Measurements from ENCODE around the gene M1AP.

Gene M1AP

DNA sequence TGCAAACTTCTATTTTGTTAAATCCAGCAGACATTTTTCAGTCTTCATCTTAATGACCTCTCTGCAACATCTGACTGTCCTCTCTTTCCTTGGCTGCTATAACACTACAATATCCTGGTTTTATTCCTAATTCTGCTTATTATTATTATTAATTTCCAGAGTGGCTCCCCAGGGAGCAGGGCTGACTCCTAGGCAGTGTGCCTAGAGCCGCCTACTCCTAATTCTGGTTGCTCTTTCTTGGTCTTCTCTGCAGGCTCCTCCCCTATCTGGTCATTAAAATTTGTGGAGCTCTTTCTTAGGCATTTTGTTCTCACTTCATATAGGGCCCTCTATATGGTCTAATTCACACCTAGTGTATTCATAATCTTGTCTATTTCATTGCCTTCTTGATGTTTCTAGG, 105.2 kb downstream of the M1AP start:
- WGBS = 89% methylated on average over 1 of the region's 1 CpG
- Histone ChIP-seq H3K4me3 (ENCODE audit: low read length) (no peak overlapping the region), H3K9ac (ENCODE audit: low read depth, low read length) (no peak overlapping the region), H3K36me3 (ENCODE audit: insufficient read depth, low read length) (peaks cover 2% of the 10 kb centered on the region; the same call in 1 of the 2 replicates), H3K9me3 (ENCODE audit: insufficient read depth, low read depth, low read length) (no peaks in the 10 kb centered on the region), H3K27me3 (ENCODE audit: insufficient read depth, low read length) (peaks cover 10% of the 10 kb centered on the region), H3K27ac (ENCODE audit: low read depth, low read length) (no peak overlapping the region), H3K4me1 (ENCODE audit: insufficient read depth, low read length) (0 out of 2 replicates have a peak, but pooled peaks cover 4% of the 10 kb centered on the region)

DNA sequence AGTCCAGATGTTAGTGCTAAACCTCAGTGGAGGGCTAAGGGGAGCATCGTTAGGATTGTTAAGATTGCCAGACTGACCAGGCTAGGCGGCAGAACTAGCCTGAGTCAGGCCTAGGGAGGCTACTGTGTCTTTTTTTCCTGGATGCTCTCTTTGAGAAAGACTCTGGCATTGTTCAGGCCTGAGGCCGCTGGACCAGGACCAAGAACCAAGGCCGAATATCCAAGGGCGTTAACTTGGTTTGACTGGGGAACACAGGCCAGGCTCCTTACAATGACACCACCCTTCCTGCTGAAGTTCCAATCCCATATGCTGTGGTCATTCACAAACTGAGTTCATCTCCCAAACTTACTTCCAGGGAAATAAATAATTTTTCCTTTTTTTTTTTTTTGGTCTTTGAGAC, 107.8 kb downstream of the M1AP start:
- WGBS = 95% methylated on average over 5 of the region's 5 CpGs
- no peaks in the 10 kb centered on the region for H3K9me3 ChIP-seq (ENCODE audit: insufficient read depth, low read depth, low read length)
- H3K4me3 ChIP-seq (ENCODE audit: low read length) = no peak overlapping the region
- peaks cover 2% of the 10 kb centered on the region; the same call in 1 of the 2 replicates for H3K36me3 ChIP-seq (ENCODE audit: insufficient read depth, low read length)
- no peak overlapping the region for H3K27ac ChIP-seq (ENCODE audit: low read depth, low read length)
- 0 out of 2 replicates have a peak, but pooled peaks cover 4% of the 10 kb centered on the region for H3K4me1 ChIP-seq (ENCODE audit: insufficient read depth, low read length)
- H3K9ac ChIP-seq (ENCODE audit: low read depth, low read length) = no peak overlapping the region
- no peaks in the 10 kb centered on the region for H3K27me3 ChIP-seq (ENCODE audit: insufficient read depth, low read length)

- Histone ChIP-seq H3K27ac (ENCODE audit: low read depth, low read length) (no peak overlapping the region), H3K36me3 (ENCODE audit: insufficient read depth, low read length) (peaks cover 2% of the 10 kb centered on the region), H3K4me3 (ENCODE audit: low read length) (no peak overlapping the region), H3K9ac (ENCODE audit: low read depth, low read length) (no peak overlapping the region), H3K9me3 (ENCODE audit: insufficient read depth, low read depth, low read length) (no peaks in the 10 kb centered on the region), H3K27me3 (ENCODE audit: insufficient read depth, low read length) (no peaks in the 10 kb centered on the region), H3K4me1 (ENCODE audit: insufficient read depth, low read length) (0 out of 2 replicates have a peak, but pooled peaks cover 4% of the 10 kb centered on the region)
- WGBS = 90% methylated on average over 7 of the region's 7 CpGs
These were observed 109.2 kb downstream of the M1AP start for GRCh38 chr2:74538881-74539339.

DNA sequence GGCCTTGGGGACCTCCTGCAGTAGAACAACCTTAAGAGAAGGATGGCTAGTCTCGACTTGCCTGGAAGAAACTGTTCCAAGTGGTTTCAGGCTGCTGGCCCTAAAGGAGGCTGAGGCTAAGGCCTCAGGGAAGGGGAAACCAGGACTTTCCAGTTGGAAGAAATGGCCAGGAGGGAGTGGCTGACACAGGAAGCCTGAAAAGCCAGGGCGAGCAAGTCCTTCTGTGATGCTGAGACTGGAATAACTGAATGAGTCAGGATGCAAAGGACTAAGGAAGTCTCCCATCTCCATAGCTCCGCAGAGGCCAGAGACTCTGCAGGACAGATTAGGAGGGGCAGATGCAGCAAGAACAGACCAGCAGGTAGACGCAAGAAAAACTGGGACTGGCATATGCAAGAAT, 111.0 kb downstream of the M1AP start:
- H3K27me3 ChIP-seq (ENCODE audit: insufficient read depth, low read length) = no peaks in the 10 kb centered on the region
- WGBS = 74% methylated on average over 4 of the region's 4 CpGs
- no peak overlapping the region for H3K4me3 ChIP-seq (ENCODE audit: low read length)
- 0 out of 2 replicates have a peak, but pooled peaks cover 4% of the 10 kb centered on the region for H3K4me1 ChIP-seq (ENCODE audit: insufficient read depth, low read length)
- no peak overlapping the region for H3K9ac ChIP-seq (ENCODE audit: low read depth, low read length)
- no peak overlapping the region for H3K27ac ChIP-seq (ENCODE audit: low read depth, low read length)
- H3K36me3 ChIP-seq (ENCODE audit: insufficient read depth, low read length) = peaks cover 20% of the 10 kb centered on the region
- no peaks in the 10 kb centered on the region for H3K9me3 ChIP-seq (ENCODE audit: insufficient read depth, low read depth, low read length)

GRCh38 chr2:74536166-74536950, 111.8 kb downstream of the M1AP start:
- no peak overlapping the region for H3K9ac ChIP-seq (ENCODE audit: low read depth, low read length)
- H3K27me3 ChIP-seq (ENCODE audit: insufficient read depth, low read length) = no peaks in the 10 kb centered on the region
- H3K4me1 ChIP-seq (ENCODE audit: insufficient read depth, low read length) = 0 out of 2 replicates have a peak, but pooled peaks cover 4% of the 10 kb centered on the region
- no peaks in the 10 kb centered on the region for H3K9me3 ChIP-seq (ENCODE audit: insufficient read depth, low read depth, low read length)
- H3K27ac ChIP-seq (ENCODE audit: low read depth, low read length) = no peak overlapping the region
- H3K36me3 ChIP-seq (ENCODE audit: insufficient read depth, low read length) = peaks cover 27% of the 10 kb centered on the region
- H3K4me3 ChIP-seq (ENCODE audit: low read length) = no peak overlapping the region
- WGBS = 93% methylated on average over 23 of the region's 23 CpGs

GRCh38 chr2:74535440-74535965, 112.6 kb downstream of the M1AP start:
- Histone ChIP-seq H3K27me3 (ENCODE audit: insufficient read depth, low read length) (no peaks in the 10 kb centered on the region), H3K36me3 (ENCODE audit: insufficient read depth, low read length) (peaks cover 32% of the 10 kb centered on the region), H3K9ac (ENCODE audit: low read depth, low read length) (no peak overlapping the region), H3K4me1 (ENCODE audit: insufficient read depth, low read length) (0 out of 2 replicates have a peak, but pooled peaks cover 4% of the 10 kb centered on the region), H3K27ac (ENCODE audit: low read depth, low read length) (no peak overlapping the region), H3K9me3 (ENCODE audit: insufficient read depth, low read depth, low read length) (no peaks in the 10 kb centered on the region), H3K4me3 (ENCODE audit: low read length) (no peak overlapping the region)
- WGBS = 95% methylated on average over 10 of the region's 10 CpGs

- 95% methylated on average over 12 of the region's 12 CpGs for WGBS
- Histone ChIP-seq H3K9me3 (ENCODE audit: insufficient read depth, low read depth, low read length) (no peaks in the 10 kb centered on the region), H3K4me3 (ENCODE audit: low read length) (no peak overlapping the region), H3K36me3 (ENCODE audit: insufficient read depth, low read length) (peaks cover 30% of the 10 kb centered on the region), H3K9ac (ENCODE audit: low read depth, low read length) (no peak overlapping the region), H3K4me1 (ENCODE audit: insufficient read depth, low read length) (0 out of 2 replicates have a peak, but pooled peaks cover 4% of the 10 kb centered on the region), H3K27me3 (ENCODE audit: insufficient read depth, low read length) (no peaks in the 10 kb centered on the region), H3K27ac (ENCODE audit: low read depth, low read length) (no peak overlapping the region)
These were observed 113.7 kb downstream of the M1AP start for GRCh38 chr2:74534411-74534810.

DNA sequence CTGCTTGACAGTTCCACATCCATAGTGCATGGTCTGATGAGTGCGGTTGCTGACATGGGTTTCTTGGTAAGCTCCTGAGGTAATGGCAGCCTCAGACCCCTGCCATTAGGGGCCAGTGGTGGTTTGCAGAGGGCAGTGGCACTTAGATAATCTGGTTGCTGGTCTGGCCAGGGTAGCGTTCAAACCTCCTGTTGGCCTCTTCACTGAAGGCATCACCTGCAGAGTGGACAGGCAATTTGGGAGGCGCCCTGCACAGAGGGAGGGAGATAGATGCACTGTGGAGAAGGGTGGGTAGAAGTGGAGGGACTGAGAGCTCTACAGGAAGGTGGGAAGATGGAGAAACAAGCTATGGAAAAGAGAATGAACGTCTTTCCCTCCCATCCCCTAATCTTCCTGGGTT, 114.7 kb downstream of the M1AP start:
- Histone ChIP-seq H3K4me1 (ENCODE audit: insufficient read depth, low read length) (peaks cover 3% of the 10 kb centered on the region; the same call in 1 of the 2 replicates), H3K4me3 (ENCODE audit: low read length) (no peak overlapping the region), H3K27me3 (ENCODE audit: insufficient read depth, low read length) (no peaks in the 10 kb centered on the region), H3K9ac (ENCODE audit: low read depth, low read length) (no peak overlapping the region), H3K36me3 (ENCODE audit: insufficient read depth, low read length) (peaks cover 30% of the 10 kb centered on the region), H3K9me3 (ENCODE audit: insufficient read depth, low read depth, low read length) (no peaks in the 10 kb centered on the region), H3K27ac (ENCODE audit: low read depth, low read length) (no peak overlapping the region)
- WGBS = 89% methylated on average over 4 of the region's 4 CpGs

DNA sequence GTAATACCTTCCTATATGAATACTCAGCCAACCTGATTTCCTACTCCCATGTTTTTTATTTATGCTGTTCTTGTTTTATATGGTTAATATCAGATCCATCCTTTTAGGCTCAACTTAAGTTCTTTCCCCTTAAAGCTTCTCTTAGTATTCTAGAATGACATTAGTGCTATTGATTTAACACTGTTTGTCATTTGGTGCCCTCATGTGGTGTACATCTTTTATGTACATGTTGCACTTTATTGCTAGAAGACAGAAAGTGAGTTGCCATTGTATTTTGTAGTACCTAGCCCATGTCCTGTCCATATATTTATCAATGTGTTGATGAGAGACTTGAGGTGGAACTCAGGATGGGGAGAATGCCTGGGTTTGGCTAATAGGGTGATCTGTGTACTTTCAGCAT, 115.9 kb downstream of the M1AP start:
- no peaks in the 10 kb centered on the region for H3K9me3 ChIP-seq (ENCODE audit: insufficient read depth, low read depth, low read length)
- H3K36me3 ChIP-seq (ENCODE audit: insufficient read depth, low read length) = peaks cover 40% of the 10 kb centered on the region
- H3K9ac ChIP-seq (ENCODE audit: low read depth, low read length) = no peak overlapping the region
- H3K27me3 ChIP-seq (ENCODE audit: insufficient read depth, low read length) = no peaks in the 10 kb centered on the region
- peaks cover 4% of the 10 kb centered on the region; the same call in 1 of the 2 replicates for H3K4me1 ChIP-seq (ENCODE audit: insufficient read depth, low read length)
- no peak overlapping the region for H3K27ac ChIP-seq (ENCODE audit: low read depth, low read length)
- H3K4me3 ChIP-seq (ENCODE audit: low read length) = no peak overlapping the region

DNA sequence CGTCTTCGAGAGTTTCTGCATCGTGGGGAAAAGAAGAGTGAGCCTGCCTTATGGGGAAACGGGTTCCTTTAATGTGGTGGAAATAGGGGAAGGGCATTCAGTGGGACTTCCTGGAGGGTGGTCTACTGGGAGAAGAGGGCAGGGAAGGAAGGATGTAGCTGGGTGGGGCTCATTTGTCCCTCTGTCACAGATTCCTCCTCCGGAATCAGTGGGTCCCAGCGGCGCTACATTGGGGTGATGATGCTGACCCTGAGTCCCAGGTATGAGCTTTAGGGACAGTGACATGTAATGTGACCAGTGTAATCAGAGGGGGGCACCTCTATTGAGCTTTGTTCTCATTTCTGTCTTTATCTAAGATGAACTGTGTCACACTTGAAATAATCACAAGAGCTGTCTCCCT, 116.5 kb downstream of the M1AP start:
- H3K4me3 ChIP-seq (ENCODE audit: low read length) = no peak overlapping the region

More for the DNA sequence above, 116.5 kb downstream of the M1AP start:
- Histone ChIP-seq H3K27me3 (ENCODE audit: insufficient read depth, low read length) (no peaks in the 10 kb centered on the region), H3K27ac (ENCODE audit: low read depth, low read length) (no peak overlapping the region), H3K9me3 (ENCODE audit: insufficient read depth, low read depth, low read length) (no peaks in the 10 kb centered on the region), H3K9ac (ENCODE audit: low read depth, low read length) (no peak overlapping the region), H3K4me1 (ENCODE audit: insufficient read depth, low read length) (peaks cover 4% of the 10 kb centered on the region; the same call in 1 of the 2 replicates), H3K36me3 (ENCODE audit: insufficient read depth, low read length) (peaks cover 46% of the 10 kb centered on the region)
- WGBS = 86% methylated on average over 7 of the region's 7 CpGs
